ES-I3 (cell line): ENCODE results near the gene TRHDE.

Source experiments
- H3K36me3 ChIP-seq: 2 replicates; pipeline ENCODE4 v1.6.1; 2013; ENCODE audit warnings: mild to moderate bottlenecking, low read length, control low read depth, moderate library complexity; ENCODE audit not compliant: insufficient read depth
- H3K4me1 ChIP-seq: 2 replicates; pipeline ENCODE4 v1.6.1; 2013; ENCODE audit warnings: mild to moderate bottlenecking, control low read depth, low read length; ENCODE audit not compliant: insufficient read depth
- H3K9ac ChIP-seq: 2 replicates; pipeline ENCODE4 v1.6.1; 2013; ENCODE audit warnings: low read depth, mild to moderate bottlenecking, low read length, moderate library complexity
- H3K9me3 ChIP-seq: 2 replicates; pipeline ENCODE4 v1.6.1; 2013; ENCODE audit warnings: mild to moderate bottlenecking, low read length, moderate library complexity; ENCODE audit not compliant: control insufficient read depth, insufficient read depth

Gene TRHDE

GRCh38 chr12:72453550-72453949 is 181.4 kb downstream of the TRHDE start:
- H3K36me3 ChIP-seq = no peaks in the 10 kb centered on the region
- no peak overlapping the region for H3K9ac ChIP-seq
- H3K9me3 ChIP-seq = peaks cover 15% of the 10 kb centered on the region; the same call in 1 of the 2 replicates
- H3K4me1 ChIP-seq = no peaks in the 10 kb centered on the region

DNA sequence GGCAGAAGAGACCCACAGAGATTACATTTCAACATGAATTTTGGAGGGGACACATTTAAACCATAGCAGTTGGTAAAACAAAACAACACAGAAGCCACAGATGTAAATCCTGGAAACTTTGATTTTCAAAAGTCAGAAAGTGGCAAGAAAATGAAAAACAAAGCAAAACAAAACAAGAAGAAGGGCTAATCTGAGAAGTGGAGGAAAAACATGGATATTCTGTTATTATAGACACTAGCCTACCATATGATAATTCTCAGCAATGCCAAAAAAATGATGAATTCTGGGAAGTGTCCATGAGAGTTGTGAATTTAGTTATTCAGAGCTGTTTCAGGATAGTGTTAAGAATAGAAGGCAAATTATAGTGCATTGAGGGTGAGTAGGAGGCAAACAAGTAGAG is 192.3 kb downstream of the TRHDE start:
- Histone ChIP-seq H3K9ac (no peak overlapping the region), H3K36me3 (no peaks in the 10 kb centered on the region), H3K9me3 (no peaks in the 10 kb centered on the region; the same call in 1 of the 2 replicates), H3K4me1 (no peaks in the 10 kb centered on the region)

DNA sequence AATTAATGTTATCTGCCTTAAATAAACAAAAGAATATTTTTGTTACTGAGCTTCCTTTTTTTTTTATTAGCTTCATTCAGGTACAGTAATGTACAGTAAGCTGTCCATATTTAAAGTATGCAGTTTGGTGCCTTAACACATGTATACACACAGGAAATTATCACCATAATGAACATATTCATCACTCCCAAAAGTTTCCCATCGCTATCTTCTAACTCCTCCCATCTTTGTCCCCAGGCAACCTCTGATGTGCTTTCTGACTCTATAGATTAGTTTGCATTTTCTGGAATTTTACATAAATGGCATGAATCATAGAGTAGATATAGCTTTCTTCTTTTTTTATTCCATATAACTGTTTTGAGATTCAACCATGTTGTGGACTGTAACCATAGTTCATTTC is 193.0 kb downstream of the TRHDE start:
- H3K9ac ChIP-seq = no peak overlapping the region
- no peaks in the 10 kb centered on the region for H3K4me1 ChIP-seq
- no peaks in the 10 kb centered on the region for H3K36me3 ChIP-seq

DNA sequence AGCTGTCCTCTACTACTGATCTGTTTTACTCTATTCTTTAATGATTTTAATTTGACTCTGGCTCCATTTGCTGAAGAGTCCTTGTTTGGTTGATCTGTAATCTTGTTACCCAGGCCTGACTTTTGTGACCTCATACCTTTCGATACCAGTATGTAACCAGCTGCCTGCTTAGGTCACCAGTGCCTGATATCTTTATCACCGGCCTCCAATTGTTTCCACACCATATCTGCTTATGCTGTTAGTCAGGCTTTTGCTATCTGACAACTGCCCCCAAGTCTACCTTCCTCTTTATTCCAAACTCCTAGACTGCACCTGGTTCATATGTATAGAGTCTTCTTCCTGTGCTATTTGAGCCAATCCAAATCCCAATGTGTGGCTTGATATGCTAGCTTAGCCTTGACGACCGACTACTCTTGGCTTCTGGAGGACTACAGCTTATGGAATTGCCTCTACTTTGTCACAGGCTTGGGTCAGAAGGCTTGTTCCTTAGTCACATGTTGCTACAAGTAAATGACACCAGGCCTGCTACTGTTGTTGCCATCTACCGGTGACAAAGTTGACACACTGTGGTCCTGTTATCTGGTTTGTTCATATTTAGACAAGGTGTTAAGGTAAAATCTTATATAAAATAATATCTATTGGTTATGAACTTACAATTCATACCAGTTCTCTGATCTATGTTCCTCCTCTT is 193.9 kb downstream of the TRHDE start:
- no peaks in the 10 kb centered on the region for H3K4me1 ChIP-seq
- no peaks in the 10 kb centered on the region for H3K36me3 ChIP-seq
- no peak overlapping the region for H3K9ac ChIP-seq
- no peaks in the 10 kb centered on the region; the same call in 1 of the 2 replicates for H3K9me3 ChIP-seq

More for the DNA sequence above, 193.0 kb downstream of the TRHDE start:
- H3K9me3 ChIP-seq = no peaks in the 10 kb centered on the region; the same call in 1 of the 2 replicates

DNA sequence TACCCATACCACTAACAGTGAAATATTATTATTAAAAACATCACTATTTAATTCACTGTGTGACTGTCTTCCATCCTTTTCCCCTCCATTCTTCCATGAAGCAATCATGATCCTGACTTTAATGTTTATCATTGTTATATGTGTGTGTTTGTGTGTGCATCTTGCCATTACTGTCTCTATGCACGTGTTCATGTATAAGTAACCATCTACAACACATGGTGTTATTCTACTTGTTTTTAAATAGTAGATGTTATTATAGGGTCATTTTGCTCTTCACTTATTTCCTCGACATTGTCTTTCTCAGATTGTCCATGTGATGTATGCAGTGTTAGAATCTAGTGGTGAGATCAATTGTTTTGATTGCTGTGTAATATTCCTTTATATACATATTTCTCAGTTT is 195.8 kb downstream of the TRHDE start:
- Histone ChIP-seq H3K4me1 (peaks cover 8% of the 10 kb centered on the region; the same call in 1 of the 2 replicates), H3K9me3 (no peaks in the 10 kb centered on the region; the same call in 1 of the 2 replicates), H3K9ac (no peak overlapping the region), H3K36me3 (no peaks in the 10 kb centered on the region)

DNA sequence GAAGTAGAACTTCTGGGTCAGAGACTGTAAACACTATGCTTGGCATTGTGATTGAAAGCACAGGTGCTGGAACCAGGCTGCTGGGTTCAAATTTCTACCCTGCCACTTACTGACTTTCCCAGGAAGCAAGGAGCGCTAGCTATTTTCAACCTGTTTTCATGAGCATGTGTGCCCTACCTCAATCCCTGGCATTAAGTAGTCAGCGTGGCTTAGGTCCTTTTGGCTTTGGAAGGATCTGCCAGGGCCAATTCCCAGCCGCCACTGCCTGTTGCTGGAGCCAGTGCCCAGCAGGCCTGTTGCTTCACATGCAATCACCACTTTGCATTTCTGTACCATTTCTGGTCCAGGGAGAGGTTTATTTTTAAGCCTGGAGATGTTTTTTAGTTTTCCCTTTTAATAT is 196.3 kb downstream of the TRHDE start:
- H3K36me3 ChIP-seq = no peaks in the 10 kb centered on the region
- no peaks in the 10 kb centered on the region; the same call in 1 of the 2 replicates for H3K9me3 ChIP-seq
- H3K4me1 ChIP-seq = peaks cover 8% of the 10 kb centered on the region; the same call in 1 of the 2 replicates
- no peak overlapping the region for H3K9ac ChIP-seq

GRCh38 chr12:72471806-72472205 is 199.6 kb downstream of the TRHDE start:
- H3K9ac ChIP-seq = no peak overlapping the region
- H3K36me3 ChIP-seq = no peaks in the 10 kb centered on the region
- peaks cover 8% of the 10 kb centered on the region; the same call in 1 of the 2 replicates for H3K4me1 ChIP-seq

GRCh38 chr12:72472350-72472749 is 200.2 kb downstream of the TRHDE start:
- Histone ChIP-seq H3K9me3 (no peaks in the 10 kb centered on the region), H3K36me3 (no peaks in the 10 kb centered on the region), H3K4me1 (peaks cover 8% of the 10 kb centered on the region; the same call in 1 of the 2 replicates), H3K9ac (no peak overlapping the region)

More at GRCh38 chr12:72471806-72472205, 199.6 kb downstream of the TRHDE start:
- H3K9me3 ChIP-seq = no peaks in the 10 kb centered on the region

DNA sequence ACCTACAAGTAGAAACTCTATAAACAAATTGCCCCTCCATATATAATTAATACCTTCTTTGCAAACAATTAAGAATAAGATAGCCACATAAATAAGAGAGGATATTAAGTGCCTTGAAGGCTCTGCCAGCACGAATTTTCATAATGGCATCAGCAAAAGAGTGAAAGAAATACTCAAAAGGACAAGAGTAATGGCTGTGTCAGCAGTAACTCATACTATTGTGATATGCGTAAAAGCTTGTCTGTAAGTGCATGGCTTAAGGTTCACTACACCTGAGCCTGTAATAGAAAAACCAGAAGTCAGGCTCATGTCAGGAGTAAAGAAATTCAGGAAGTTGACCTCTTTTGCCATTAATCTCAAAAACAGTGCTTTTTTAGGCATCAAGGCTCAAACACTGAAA is 204.1 kb downstream of the TRHDE start:
- Histone ChIP-seq H3K36me3 (no peaks in the 10 kb centered on the region), H3K4me1 (peaks cover 8% of the 10 kb centered on the region; the same call in 1 of the 2 replicates), H3K9me3 (no peaks in the 10 kb centered on the region), H3K9ac (no peak overlapping the region)

- H3K4me1 ChIP-seq = no peaks in the 10 kb centered on the region
- peaks cover 3% of the 10 kb centered on the region; the same call in 1 of the 2 replicates for H3K9me3 ChIP-seq
- H3K9ac ChIP-seq = no peak overlapping the region
- no peaks in the 10 kb centered on the region for H3K36me3 ChIP-seq
Observed at GRCh38 chr12:72485017-72485701, 213.0 kb downstream of the TRHDE start.

- Histone ChIP-seq H3K4me1 (no peaks in the 10 kb centered on the region), H3K9me3 (peaks cover 3% of the 10 kb centered on the region; the same call in 1 of the 2 replicates), H3K9ac (no peak overlapping the region), H3K36me3 (no peaks in the 10 kb centered on the region)
Observed at GRCh38 chr12:72491426-72491825, 219.3 kb downstream of the TRHDE start.

DNA sequence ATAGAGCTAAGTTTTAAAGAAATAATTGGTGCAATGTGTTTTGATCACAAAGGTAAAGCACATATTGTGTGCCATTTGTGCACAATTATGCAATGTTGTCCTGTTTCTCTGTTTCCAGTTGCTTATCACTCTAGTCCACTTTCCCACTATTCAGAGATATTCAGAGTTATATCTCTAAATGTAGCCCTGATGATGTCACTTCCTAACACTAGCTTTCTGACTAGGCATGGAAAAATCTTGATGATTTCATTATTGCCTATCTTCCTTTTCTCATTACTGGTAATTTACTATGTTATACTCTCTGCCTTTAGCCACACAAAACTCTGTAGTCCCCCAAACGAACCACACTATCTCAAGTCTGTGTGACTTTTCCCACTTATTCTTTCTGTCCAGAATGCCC is 221.2 kb downstream of the TRHDE start:
- H3K36me3 ChIP-seq = no peaks in the 10 kb centered on the region
- no peak overlapping the region for H3K9ac ChIP-seq
- H3K9me3 ChIP-seq = no peaks in the 10 kb centered on the region
- H3K4me1 ChIP-seq = no peaks in the 10 kb centered on the region

DNA sequence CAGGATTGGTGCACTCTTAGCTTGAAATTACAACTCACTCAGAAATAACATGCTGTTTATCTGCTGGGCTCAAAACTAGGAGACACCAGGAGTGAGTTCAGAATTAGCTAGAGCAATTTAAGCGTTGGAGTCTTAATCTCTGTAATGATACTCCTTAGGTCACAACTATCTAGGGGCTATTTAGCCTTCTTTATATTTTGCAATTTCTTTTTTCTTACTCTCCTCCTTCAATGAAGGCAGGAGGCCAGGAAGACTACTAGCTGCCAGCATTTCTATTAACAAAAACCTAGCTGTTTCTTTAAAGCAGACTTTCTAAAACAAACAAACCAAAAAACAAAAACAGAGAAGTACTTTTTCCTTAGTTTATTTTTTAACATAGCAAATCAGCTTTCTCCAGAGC is 226.2 kb downstream of the TRHDE start:
- Histone ChIP-seq H3K4me1 (no peaks in the 10 kb centered on the region), H3K9me3 (no peaks in the 10 kb centered on the region; the same call in 1 of the 2 replicates), H3K9ac (no peak overlapping the region), H3K36me3 (no peaks in the 10 kb centered on the region)

GRCh38 chr12:72499244-72499643 is 227.1 kb downstream of the TRHDE start:
- Histone ChIP-seq H3K36me3 (no peaks in the 10 kb centered on the region), H3K9ac (no peak overlapping the region), H3K4me1 (no peaks in the 10 kb centered on the region), H3K9me3 (no peaks in the 10 kb centered on the region; the same call in 1 of the 2 replicates)

GRCh38 chr12:72502546-72502945 is 230.4 kb downstream of the TRHDE start:
- H3K36me3 ChIP-seq = no peaks in the 10 kb centered on the region
- H3K9me3 ChIP-seq = no peaks in the 10 kb centered on the region; the same call in 1 of the 2 replicates
- no peak overlapping the region for H3K9ac ChIP-seq
- H3K4me1 ChIP-seq = no peaks in the 10 kb centered on the region
